GM10266 (cell line): ENCODE data around the gene GLP1R.

ENCODE experiments used
- DNase-seq: peaks from one replicate; pipeline ENCODE4 v3.0.0; 2012; ENCODE audit errors: extremely low spot score
- CTCF ChIP-seq: IDR thresholded peaks from 2 replicates; pipeline ENCODE4 v1.5.1; 2012; ENCODE audit warnings: mild to moderate bottlenecking, low read depth; ENCODE audit not compliant: control insufficient read depth, insufficient read depth; ENCODE audit errors: missing control alignments

GLP1R gene

GRCh38 chr6:39093149-39093708 is 44.6 kb downstream of the GLP1R start:
- no peak for TF ChIP-seq CTCF
- DNase-seq, result no peak

- DNase-seq, result no peak
- no peak for TF ChIP-seq CTCF
Measured at GRCh38 chr6:39095578-39095977, 47.0 kb downstream of the GLP1R start.

- no peak for TF ChIP-seq CTCF
Measured at GRCh38 chr6:39100358-39100757, 51.8 kb downstream of the GLP1R start.

GRCh38 chr6:39102071-39102820 is 53.7 kb downstream of the GLP1R start:
- peak; percentile 35 for DNase-seq

More at GRCh38 chr6:39100358-39100757, 51.8 kb downstream of the GLP1R start:
- DNase-seq, result no peak

GRCh38 chr6:39102821-39103136 is 54.2 kb downstream of the GLP1R start:
- no peak for DNase-seq
- no peak for TF ChIP-seq CTCF

More at GRCh38 chr6:39102071-39102820, 53.7 kb downstream of the GLP1R start:
- peak; percentile 55 for TF ChIP-seq CTCF

- no peak for TF ChIP-seq CTCF
- no peak for DNase-seq
Measured at GRCh38 chr6:39104528-39104927, 55.9 kb downstream of the GLP1R start.

GRCh38 chr6:39107034-39107433 is 58.5 kb downstream of the GLP1R start:
- no peak for TF ChIP-seq CTCF
- DNase-seq, result no peak
